GM15510 (cell line): ENCODE data around the gene MICA.

Source experiments
- POLR2A ChIP-seq: IDR thresholded peaks from 3 replicates; pipeline ENCODE4 v1.6.1; 2011; ENCODE audit warnings: borderline replicate concordance; ENCODE audit not compliant: insufficient read length; ENCODE audit errors: extremely low read depth

The MICA gene

DNA sequence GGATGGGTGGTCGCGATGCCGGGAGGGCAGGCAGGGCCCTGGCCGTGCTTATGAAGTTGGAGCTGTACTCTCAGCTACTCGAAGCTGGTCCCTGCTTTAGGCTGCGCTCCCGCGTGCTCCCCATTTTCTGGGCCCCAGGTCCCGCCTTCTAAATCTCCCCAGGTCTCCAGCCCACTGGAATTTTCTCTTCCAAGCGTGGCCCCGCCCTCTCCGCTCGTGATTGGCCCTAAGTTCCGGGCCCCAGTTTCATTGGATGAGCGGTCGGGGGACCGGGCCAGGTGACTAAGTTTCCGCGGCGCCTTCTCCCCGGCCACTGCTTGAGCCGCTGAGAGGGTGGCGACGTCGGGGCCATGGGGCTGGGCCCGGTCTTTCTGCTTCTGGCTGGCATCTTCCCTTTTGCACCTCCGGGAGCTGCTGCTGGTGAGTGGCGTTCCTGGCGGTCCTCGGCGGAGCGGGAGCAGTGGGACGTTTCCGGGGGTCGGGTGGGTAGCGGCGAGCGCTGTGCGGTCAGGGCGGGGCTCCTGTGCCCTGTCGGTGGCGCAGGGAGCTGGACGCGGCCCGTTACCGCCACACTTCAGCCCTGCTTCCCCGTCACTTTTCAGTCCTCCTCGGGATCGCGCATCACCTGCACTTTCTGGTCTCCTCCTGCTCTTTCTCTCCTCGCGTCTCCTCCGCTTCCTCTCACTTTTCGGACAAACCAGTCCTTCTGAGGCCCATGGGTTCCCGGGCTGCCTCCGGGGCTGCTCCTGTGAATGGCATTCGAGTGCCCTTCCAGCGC, at the start of gene MICA:
Gene MICA, plus strand, starts transcription at position 313 of the 778 bp plus-strand sequence. Its CDS starts 38 bp downstream, at position 351.
- no peak for TF ChIP-seq POLR2A

DNA sequence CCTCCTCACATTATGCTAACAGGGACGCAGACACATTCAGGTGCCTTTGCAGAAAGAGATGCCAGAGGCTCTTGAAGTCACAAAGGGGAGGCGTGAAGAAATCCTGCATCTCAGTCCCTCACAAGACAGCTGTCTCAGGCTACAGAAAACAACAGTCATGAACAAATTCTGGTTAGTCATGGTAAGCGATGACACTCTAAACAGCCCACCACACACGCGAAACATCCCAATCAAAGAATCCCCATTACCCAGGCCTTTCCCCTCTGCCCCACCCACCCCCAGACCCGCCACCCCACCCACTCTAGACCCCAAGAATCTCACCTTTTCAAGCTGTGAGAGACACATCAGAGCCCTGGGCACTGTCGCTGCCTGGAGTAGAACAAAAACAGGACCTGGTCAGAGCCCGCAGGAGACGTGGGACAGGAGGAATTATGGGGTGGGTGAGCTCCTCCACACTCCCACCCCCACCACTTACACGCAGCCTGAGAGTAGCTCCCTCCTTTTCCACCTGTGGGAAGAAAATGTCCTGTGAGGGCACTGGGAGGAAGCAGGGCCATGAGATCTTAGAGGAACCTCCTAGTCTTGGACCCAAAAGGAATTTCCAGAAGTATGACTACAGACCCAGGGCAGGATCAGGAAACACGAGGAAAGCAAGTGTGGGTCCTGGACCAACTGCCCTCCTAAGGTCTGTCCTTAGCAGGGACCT, 49.1 kb upstream of the MICA start:
- no peak for TF ChIP-seq POLR2A

DNA sequence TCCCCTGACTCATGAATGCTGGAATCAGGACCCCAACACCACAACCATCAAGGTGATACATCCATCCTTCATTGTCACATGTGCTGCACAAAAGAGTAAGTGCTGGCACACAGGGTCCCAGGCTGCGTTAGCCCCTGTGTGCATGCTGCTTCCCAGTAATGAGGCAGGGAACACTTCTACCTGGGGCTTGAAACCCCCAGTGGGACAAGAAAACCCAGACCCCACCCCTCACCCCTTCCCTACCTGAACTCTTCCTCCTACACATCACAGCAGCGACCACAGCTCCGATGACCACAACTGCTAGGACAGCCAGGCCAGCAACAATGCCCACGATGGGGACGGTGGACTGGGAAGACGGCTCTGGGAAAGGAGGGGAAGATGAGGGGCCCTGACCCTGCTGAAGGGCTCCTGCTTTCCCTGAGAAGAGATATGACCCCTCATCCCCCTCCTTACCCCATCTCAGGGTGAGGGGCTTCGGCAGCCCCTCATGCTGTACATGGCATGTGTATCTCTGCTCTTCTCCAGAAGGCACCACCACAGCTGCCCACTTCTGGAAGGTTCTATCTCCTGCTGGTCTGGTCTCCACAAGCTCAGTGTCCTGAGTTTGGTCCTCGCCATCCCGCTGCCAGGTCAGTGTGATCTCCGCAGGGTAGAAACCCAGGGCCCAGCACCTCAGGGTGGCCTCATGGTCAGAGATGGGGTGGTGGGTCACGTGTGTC, 48.4 kb upstream of the MICA start:
- peak; percentile 25 for TF ChIP-seq POLR2A

DNA sequence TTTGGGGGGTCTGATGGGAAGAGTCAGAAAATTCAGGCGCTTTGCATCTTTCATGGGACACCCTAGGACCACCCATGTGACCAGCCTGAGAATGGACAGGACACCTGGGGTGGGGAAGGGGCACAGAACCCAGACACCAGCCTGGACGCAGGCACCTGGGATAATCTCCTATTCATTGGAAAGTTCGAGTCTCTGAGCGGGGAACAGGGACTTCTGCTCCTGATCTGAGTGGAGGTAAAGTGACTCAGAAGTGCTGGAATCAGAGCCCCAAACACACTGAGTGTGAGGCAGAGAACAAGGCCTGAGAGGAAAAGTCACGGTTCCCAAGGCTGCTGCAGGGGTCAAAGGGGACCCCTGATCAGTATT, 47.8 kb upstream of the MICA start:
- TF ChIP-seq POLR2A = no peak

DNA sequence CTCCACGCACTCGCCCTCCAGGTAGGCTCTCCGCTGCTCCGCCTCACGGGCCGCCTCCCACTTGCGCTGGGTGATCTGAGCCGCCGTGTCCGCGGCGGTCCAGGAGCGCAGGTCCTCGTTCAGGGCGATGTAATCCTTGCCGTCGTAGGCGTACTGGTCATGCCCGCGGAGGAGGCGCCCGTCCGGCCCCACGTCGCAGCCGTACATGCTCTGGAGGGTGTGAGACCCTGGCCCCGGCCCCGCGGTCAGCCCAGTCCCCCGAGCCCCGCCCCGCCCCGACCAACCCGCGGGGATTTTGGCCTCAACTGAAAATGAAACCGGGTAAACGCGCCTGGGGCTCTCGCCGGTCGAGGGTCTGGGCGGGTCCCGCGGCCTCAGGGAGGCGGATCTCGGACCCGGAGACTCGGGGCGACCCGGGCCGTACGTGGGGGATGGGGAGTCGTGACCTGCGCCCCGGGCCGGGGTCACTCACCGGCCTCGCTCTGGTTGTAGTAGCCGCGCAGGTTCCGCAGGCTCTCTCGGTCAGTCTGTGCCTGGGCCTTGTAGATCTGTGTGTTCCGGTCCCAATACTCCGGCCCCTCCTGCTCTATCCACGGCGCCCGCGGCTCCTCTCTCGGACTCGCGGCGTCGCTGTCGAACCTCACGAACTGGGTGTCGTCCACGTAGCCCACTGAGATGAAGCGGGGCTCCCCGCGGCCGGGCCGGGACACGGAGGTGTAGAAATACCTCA, 47.0 kb upstream of the MICA start:
- TF ChIP-seq POLR2A = no peak

DNA sequence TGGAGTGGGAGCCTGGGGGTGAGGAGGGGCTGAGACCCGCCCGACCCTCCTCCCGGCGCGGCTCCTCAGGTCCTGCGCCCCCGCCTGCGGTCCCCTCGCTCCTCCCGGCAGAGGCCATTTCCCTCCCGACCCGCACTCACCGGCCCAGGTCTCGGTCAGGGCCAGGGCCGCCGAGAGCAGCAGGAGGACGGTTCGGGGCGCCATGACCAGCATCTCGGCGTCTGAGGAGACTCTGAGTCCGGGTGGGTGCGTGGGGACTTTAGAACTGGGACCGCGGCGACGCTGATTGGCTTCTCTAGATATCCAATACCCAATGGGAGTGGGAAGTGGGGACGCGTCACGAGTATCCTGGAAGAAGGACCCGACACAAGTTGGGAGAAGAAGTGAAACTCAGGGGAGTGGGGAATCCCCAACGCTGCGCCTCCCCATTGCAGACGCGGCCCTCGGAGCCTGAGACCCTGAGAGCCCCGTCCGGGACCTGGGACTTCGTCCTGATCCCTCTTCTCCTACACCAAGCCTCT, 46.4 kb upstream of the MICA start, which contains the start of gene HLA-B:
Gene HLA-B, minus strand, starts transcription at position 234 of the 521 bp plus-strand sequence. Its CDS starts 21 bp downstream, at position 213.
- peak; percentile 99 for TF ChIP-seq POLR2A

DNA sequence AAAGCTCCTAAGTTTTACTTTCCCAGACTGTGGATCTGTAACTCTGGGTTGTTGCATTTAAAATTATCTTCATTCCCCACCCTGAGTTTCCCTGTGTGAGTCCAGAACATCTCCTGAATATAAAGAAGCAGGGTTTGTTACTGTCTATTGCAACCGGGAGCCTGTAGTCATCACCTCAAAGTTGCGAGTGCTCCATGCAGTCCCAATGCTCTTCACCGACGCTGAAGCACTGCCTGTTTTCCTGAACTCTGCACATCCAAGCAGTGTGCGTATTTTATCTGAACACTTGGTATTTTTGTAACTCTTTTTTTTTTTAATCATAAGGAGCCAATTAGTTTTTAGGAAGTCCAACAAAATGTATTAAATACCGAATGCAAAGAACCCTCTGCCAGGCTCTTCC, 45.5 kb upstream of the MICA start:
- no peak for TF ChIP-seq POLR2A

DNA sequence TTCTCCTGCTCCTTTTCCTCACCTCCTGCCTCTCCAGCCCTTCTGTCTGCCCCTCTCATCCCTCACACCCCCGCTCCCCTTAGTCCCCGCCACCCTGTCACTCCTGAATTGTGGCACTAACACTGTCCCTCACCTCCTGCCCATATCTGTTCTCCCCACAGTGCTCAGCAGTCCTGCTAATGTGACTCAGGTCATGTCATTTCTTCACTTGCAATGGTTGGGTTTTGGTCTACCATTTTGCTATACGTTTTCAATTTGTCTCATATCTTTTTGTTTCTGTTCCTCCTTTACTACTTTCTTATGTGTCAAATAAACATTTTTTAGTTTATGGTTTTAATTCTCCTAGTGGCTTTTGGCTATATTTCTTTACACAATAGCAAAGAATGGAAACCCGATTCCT, 45.1 kb upstream of the MICA start:
- no peak for TF ChIP-seq POLR2A

DNA sequence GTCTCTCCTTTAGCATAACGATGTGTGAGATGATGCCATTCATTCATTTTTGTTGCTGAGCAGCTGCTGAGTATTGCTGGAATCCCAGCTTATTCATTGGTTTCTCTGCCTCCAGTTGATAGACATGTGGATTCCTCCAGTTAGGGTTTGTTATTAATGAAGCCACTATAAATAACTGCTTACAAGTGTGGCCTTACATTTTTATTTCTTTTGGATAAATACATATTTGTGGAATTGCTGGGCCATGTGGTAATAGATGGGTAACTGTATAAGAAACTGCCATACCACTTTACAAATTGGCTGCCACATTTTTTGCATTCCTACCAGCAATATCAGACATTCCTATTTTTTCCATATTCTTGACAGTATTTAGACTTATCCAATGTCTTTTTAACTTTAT, 43.8 kb upstream of the MICA start:
- TF ChIP-seq POLR2A = no peak

DNA sequence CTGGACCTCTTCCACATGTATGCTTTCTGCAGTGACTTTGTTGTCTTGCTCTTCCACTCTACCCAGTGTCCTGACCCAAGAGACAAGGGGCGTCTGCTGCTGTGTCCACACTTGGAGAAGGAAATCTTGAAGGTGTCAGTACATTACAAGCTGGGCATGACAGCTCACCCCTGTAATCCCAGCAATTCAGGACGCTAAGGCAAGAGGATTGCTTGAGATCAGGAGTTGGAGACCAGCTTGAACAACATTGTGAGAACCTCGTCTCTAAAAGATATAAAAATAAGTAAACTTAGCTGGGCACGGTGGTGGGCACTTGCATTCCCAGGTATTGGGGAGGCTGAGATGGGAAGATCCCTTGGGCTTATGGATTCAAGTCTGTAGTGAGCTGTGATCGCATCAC, 40.6 kb upstream of the MICA start:
- no peak for TF ChIP-seq POLR2A

DNA sequence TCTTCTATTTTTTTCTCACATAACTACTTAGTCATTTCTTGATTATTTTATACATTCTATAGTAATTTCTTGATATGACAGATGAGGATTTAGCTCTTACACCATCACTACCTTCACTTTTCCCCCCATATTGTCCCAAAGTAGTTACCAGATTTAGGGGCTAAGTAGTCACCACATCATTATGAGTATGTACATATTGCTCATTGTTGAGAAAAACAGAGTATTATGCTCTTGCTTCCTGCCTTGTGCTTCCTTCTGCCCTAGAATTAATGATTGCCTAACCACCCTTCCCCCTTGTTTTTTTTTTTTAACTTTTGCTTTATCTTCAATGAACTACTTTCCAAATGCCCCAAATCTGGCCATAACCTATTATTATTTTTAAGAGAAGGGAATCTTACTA, 39.6 kb upstream of the MICA start:
- TF ChIP-seq POLR2A = no peak

DNA sequence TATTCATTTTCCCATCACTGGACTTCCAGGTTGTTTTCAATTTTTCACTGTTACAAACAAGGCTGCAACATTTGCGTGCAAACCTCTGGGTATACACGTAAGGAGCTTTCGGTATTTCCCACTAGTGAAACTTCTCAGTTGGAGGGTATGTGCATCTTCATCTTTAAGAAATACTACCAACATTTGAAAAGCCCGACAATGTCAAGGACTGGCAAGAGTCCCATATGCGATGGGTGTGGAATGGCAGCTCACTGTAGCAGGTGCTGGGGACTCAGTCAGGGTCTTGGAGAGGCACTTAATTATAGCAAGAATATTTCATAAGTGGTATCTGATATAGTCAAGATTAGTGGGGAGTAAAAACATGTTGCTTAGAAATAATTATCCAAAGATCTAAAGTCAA, 37.5 kb upstream of the MICA start:
- no peak for TF ChIP-seq POLR2A

DNA sequence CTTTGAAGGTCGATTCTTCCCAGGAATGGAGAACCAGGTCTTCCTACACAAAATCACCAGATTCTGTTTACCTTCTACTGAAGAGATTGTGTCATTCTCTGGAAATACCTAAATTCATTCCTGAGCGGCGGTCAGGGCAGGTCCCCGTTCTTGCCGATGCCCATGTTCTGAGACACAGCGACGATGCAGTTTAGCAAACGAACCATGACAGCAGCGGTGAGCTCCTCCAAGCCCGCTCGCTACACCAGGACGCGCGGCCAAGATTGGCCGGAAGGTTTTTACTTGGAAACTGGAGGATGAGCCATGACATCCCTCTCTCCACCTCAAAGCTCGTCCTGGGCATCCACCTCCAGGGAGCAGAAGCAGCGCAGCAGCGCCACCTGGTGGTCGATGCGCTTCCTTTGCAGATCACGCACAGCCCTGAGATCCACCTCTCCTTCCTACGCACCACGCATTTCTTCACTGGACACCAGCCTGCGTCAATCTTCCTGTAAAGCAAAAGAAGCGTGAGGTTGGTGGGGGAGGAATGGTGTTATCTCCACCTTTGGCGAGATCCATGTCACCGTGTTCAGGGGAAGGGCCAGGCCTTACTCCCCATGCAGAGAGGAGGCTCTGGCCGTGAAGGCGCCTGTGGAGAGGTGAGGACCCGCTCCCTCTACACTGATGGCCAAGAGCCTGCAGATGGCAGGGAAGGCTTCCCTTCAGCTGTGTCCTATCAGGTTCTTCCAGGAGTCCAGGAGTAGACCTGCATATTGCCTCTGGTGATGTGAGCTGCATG, 36.5 kb upstream of the MICA start:
- TF ChIP-seq POLR2A = no peak

DNA sequence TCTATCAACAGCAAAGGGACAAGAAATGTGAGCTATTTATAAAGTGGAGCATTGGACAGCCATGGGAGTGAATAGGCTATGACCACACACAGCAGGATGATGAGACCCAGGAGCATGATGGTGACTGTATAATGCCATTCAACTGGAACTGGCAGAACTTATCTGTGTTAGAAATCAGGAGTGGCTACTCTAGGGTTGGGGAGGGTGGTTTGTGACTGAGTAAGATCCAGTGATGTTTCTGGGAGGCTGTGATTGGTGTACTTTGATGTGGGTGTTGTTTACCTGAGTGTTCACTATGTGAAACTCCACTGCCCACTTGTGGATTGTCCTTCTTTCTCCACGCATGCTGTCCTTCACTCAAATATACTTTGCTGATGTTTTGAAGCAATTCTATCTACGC, 34.9 kb upstream of the MICA start:
- no peak for TF ChIP-seq POLR2A

DNA sequence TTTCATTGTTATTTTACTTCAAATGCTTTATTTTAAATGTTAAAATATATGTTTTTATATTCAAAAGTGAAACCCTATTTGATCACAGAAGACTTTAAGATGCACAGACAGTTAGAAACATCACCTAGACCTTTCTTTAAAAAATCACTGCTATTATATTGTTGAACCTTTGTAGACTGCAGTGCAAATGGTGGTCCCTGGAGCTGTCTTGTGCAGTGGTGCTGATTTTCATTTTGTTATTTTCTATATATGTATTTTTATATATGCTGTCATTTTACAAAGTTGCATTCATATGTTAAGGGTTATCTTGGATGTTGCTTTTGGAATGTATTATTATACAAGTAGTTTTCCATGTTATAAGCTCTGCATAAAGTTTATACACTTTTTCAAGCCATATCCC, 27.7 kb upstream of the MICA start:
- no peak for TF ChIP-seq POLR2A

DNA sequence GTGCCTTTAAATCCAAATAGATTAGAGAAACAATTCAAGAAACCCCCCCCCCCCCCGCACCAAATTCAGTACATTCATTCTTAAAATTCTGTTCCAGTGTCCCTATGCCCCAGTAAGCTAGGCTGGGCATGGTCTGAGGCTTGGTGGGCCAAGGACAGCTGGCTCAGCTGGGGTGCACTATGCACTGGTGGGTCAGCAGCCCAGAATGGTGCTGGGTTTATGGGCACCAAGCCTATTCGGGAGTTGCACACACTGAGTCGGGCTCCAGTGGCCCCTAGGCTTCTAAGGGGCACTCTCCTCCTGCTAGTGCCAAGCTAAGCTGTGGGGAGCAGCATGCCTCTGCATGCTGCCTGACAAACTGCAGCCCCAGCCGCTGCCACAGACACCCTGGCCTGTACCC, 26.4 kb upstream of the MICA start:
- no peak for TF ChIP-seq POLR2A
